Measurements from ENCODE around the gene CYTH3.

- TF ChIP-seq EZH2phosphoT487 (IDR thresholded peaks at IDR 0.05; ENCODE audit: insufficient read depth, low read depth), result no peak
- no peak for TF ChIP-seq EZH2 (IDR thresholded peaks at IDR 0.05; ENCODE audit: insufficient read depth, poor library complexity, severe bottlenecking)
Measured at GRCh38 chr7:6142871-6143380, 129.5 kb downstream of the CYTH3 start.

All from GM23248 (cell line).